Retinal pigment epithelial cell (primary cell): ENCODE measurements around the gene ZBED3.

Experiments used
- DNase-seq: peaks from one replicate; pipeline ENCODE4 v3.0.0-alpha.2; 2010; ENCODE audit warnings: low read depth
- H3K4me3 ChIP-seq: 2 replicates; pipeline ENCODE4 v1.5.1; 2011; ENCODE audit warnings: mild to moderate bottlenecking, low read length, control low read depth, moderate library complexity
- CTCF ChIP-seq: conservative IDR thresholded peaks from 2 replicates; pipeline ENCODE4 v1.5.1; 2011; ENCODE audit warnings: low read depth, low read length, control low read depth, inconsistent platforms

ZBED3 gene

GRCh38 chr5:77029376-77029885 lies 57.7 kb downstream of the ZBED3 start:
- DNase-seq, result no peak
- TF ChIP-seq CTCF, result no peak
- peak overlapping the region; percentile 74 for H3K4me3 ChIP-seq

DNA sequence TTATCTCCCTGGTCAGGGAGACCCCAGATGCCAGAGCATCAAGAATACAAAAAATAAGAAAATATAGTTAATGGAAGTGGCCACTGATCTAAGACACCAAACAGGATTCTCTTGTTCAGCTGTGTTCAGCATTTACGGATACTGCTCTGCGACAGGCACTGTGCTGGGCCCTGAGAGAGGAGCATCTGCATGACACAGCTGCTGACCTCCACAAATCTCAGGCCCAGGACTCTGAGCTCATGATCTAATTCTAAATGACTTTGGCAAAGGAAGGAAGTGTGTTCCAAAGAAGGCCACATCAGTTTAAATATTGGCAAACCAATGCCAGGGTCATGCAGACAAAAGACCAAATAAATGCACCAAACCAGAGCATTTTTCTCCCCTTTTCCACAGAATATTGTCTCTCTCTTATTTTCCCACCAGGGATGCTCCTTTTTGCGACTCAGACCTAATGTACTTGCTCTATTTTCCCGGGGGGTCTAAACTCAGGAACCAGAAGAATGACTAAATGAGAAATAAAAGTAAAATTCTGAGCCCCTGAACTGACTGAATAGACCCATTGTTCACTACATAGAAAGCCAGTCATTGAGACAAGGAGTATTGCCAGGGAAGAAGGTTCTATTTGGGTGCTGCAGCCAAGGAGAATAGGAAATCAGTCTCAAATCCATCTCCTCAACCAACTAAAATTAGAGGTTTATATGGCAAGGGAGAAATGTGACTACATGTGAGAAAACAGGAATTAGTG lies 58.3 kb downstream of the ZBED3 start:
- no peak for DNase-seq
- TF ChIP-seq CTCF, result no peak

DNA sequence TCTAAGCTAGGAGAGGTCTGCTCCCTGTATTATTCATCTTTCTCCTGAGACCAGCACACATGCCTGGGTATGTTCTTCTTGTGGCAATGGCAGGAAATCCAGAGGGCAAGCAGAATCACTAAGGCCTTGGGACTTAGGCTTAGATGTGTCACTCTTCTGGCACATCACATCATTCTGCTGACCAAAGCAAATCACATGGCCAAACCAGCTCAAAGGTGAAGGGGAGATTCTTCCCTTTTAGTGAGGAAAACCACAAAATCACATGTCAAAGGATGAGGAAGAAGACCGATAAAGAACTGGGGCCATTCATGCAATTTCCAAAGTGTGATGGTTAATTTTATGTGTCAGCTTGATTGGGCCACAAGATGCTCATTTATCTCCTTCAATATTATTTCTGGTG lies 62.6 kb downstream of the ZBED3 start:
- no peak overlapping the region for H3K4me3 ChIP-seq
- TF ChIP-seq CTCF, result no peak
- no peak for DNase-seq

More for the DNA sequence above, 58.3 kb downstream of the ZBED3 start:
- no peak overlapping the region for H3K4me3 ChIP-seq

DNA sequence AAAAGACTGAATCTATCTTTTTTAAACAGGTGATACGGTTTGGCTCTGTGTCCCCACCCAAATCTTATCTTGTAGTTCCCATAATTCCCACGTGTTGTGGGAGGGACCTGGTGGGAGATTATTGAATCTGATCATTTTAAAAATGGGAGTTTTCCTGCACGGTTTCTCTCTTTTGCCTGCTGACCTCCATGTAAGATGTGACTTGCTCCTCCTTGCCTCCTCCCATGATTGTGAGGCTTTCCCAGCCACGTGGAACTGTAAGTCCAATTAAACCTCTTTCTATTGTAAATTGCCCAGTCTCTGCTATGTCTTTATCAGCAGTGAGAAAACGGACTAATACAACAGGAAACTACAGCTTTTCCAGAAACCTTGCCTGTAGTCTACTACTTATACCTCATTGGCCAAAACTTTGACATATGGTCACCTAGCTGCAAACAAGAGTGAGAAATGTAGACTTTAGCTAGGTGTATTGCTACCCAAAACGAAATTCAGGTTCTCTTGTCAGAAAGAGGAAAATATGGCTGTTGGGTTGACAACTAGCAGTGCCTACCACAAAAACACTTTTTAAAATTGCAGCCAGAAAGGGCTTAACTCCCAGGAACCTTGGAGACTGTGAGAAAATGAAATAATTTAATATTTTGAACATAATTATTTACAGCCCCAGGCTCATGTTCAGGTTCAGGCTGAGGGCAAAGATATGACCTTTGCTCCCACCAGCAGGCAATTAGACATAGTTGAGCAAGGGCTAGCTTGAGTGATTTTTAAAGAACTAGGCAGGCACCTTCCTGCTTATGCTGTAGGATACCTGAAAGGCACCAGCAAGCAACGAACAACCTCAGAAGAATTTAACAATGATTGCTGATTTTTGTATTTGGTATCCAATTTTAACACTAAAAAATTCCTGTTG lies 64.3 kb downstream of the ZBED3 start:
- no peak for DNase-seq
- H3K4me3 ChIP-seq, result no peak overlapping the region
- no peak for TF ChIP-seq CTCF
